Measurements from ENCODE around the gene GPX6. TPM values are rescaled to one million over a fixed set of nuclear protein-coding genes. Genes with fewer than 3 reads are reported as not detected.

The GPX6 gene, protein sequence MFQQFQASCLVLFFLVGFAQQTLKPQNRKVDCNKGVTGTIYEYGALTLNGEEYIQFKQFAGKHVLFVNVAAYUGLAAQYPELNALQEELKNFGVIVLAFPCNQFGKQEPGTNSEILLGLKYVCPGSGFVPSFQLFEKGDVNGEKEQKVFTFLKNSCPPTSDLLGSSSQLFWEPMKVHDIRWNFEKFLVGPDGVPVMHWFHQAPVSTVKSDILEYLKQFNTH
- not detected for polyA plus RNA-seq (2013)

DNA sequence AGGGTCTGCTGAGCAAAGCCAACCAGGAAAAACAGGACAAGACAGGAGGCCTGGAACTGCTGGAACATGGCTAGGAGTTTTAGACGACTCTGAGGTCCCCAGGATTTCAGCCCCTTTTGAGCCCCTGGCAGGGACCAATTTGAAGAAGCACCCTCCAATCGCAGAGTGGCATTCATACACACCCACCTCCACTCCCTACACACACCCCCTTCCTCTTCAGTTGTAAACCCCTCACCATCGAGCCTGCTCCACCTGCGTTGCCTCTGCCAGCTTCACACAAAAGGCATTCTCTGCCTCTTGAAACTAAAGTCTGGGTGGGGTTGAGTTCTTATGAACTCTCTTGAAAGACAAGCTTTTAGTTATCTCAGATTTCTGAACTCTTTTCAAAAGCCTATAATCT, at the start of gene GPX6:
Gene GPX6, minus strand, starts transcription at position 118 of the 400 bp plus-strand sequence. Its CDS starts 50 bp downstream, at position 68.
- no peak within 1 kb of the TSS for H3K27ac ChIP-seq (ENCODE audit: insufficient read depth in 1 of 2, low read depth in 1 of 2, low read length in 2 of 2, poor library complexity in 1 of 2, severe bottlenecking in 2 of 2)
- ChIA-PET CTCF (interaction anchor here (0.7 kb wide), 1 partner anchor 21 kb away, joined by 3 read pairs; no protein-coding TSS in a partner anchor), POLR2A (no interaction called here)

DNA sequence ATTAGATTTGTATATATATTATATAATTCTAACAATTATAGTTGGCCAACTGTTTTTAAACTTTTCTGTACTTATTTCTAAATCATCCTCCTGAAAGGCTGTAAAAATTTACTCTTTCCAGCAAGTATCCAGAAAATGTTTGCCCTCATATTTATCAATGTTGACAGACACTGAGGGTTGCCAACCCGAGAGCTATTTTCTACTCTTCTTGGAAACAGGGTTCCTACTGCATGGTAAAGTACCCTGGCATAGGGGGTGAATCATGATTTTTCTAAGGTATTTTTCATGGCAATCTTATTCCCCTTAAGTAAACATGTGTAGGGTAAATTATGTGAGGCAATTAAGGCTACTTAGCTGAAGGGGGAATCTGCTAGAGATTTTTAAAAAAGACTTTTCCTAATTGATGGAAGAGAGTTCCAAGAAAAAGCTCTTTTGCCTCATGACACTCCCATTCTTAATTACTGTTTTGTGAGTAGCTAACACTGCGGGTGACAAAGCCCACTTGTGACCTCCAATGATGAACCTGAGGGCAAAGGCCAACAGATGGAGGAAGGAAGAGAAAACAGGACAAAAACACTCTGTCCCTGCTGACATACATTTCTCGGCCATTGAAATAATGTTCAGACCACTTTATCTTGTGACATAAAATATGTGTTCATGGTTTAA, 48.0 kb upstream of the GPX6 start:
- Histone ChIP-seq H3K4me3 (ENCODE audit: control insufficient read depth in 1 of 7, extremely low read depth in 1 of 7, insufficient read depth in 4 of 7, low read depth in 2 of 7, low read length in 6 of 7) (no peak overlapping the region), H3K27ac (ENCODE audit: insufficient read depth in 1 of 2, low read depth in 1 of 2, low read length in 2 of 2, poor library complexity in 1 of 2, severe bottlenecking in 2 of 2) (no peak overlapping the region), H3K9me3 (ENCODE audit: control extremely low read depth in 1 of 5, control insufficient read depth in 4 of 5, insufficient read depth in 2 of 5, low read depth in 1 of 5, low read length in 4 of 5) (no peaks in the 10 kb centered on the region), H3K27me3 (replicated peaks in 2 of 5; ENCODE audit: control insufficient read depth in 4 of 5, insufficient read depth in 5 of 5, low read length in 4 of 5) (peaks cover 6 to 61% (median 20%) of the 10 kb centered on the region in 5 experiments), H3K36me3 (ENCODE audit: control insufficient read depth in 4 of 4, insufficient read depth in 4 of 4, low read length in 3 of 4) (no peaks in the 10 kb centered on the region), H3K4me1 (ENCODE audit: control extremely low read depth in 1 of 4, control insufficient read depth in 4 of 4, insufficient read depth in 4 of 4, low read length in 3 of 4) (no peaks in the 10 kb centered on the region)
- CTCF ChIA-PET: no interaction called here
- WGBS (ENCODE audit: insufficient coverage): no CpG with 5 or more reads among the region's 3 CpGs
- POLR2A ChIA-PET: no interaction called here
- DNase-seq: no peak

More for the DNA sequence above, at the start of gene GPX6:
- no peak for DNase-seq
- peaks cover 2 to 67% (median 17%) of the 10 kb centered on the region in 5 experiments for H3K27me3 ChIP-seq (replicated peaks in 2 of 5; ENCODE audit: control insufficient read depth in 4 of 5, insufficient read depth in 5 of 5, low read length in 4 of 5)
- WGBS (ENCODE audit: insufficient coverage): 93% methylated on average over 2 of the region's 4 CpGs
- no peaks in the 10 kb centered on the region for H3K36me3 ChIP-seq (ENCODE audit: control insufficient read depth in 4 of 4, insufficient read depth in 4 of 4, low read length in 3 of 4)
- no peak within 1 kb of the TSS for H3K4me3 ChIP-seq (ENCODE audit: control insufficient read depth in 1 of 7, extremely low read depth in 1 of 7, insufficient read depth in 4 of 7, low read depth in 2 of 7, low read length in 6 of 7)
- H3K9me3 ChIP-seq (ENCODE audit: control extremely low read depth in 1 of 5, control insufficient read depth in 4 of 5, insufficient read depth in 2 of 5, low read depth in 1 of 5, low read length in 4 of 5): no peaks in the 10 kb centered on the region
- H3K4me1 ChIP-seq (ENCODE audit: control extremely low read depth in 1 of 4, control insufficient read depth in 4 of 4, insufficient read depth in 4 of 4, low read length in 3 of 4): no peaks in the 10 kb centered on the region

DNA sequence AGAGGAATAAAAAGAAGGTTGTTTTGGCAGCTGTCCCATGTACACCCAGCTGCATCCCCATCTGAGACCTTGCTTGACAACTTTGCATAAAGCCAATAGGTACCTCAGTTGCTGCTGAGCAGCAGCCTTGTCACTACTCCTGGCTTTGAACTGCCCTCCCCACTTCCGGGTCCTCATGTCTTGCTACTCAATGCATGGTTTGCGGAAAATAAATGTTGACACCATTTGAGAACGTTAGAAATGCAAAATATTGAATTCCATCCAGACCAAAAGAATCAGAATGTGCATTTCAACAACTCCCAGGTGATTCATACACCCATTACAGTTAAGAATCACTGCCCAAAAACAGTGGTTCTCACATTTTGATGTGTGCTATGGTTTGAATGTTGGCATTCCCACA, 43.0 kb upstream of the GPX6 start:
- no peak overlapping the region for H3K27ac ChIP-seq (ENCODE audit: insufficient read depth in 1 of 2, low read depth in 1 of 2, low read length in 2 of 2, poor library complexity in 1 of 2, severe bottlenecking in 2 of 2)
- H3K9me3 ChIP-seq (ENCODE audit: control extremely low read depth in 1 of 5, control insufficient read depth in 4 of 5, insufficient read depth in 2 of 5, low read depth in 1 of 5, low read length in 4 of 5): no peaks in the 10 kb centered on the region
- ChIA-PET POLR2A (no interaction called here), CTCF (no interaction called here)
- WGBS (ENCODE audit: insufficient coverage): 100% methylated on average over 2 of the region's 3 CpGs
- peaks cover 0 to 3% (median 0%) of the 10 kb centered on the region in 4 experiments for H3K4me1 ChIP-seq (ENCODE audit: control extremely low read depth in 1 of 4, control insufficient read depth in 4 of 4, insufficient read depth in 4 of 4, low read length in 3 of 4)
- H3K27me3 ChIP-seq (replicated peaks in 2 of 5; ENCODE audit: control insufficient read depth in 4 of 5, insufficient read depth in 5 of 5, low read length in 4 of 5): peaks cover 4 to 73% (median 22%) of the 10 kb centered on the region in 5 experiments
- H3K4me3 ChIP-seq (ENCODE audit: control insufficient read depth in 1 of 7, extremely low read depth in 1 of 7, insufficient read depth in 4 of 7, low read depth in 2 of 7, low read length in 6 of 7): no peak overlapping the region
- no peak for DNase-seq
- no peaks in the 10 kb centered on the region for H3K36me3 ChIP-seq (ENCODE audit: control insufficient read depth in 4 of 4, insufficient read depth in 4 of 4, low read length in 3 of 4)

DNA sequence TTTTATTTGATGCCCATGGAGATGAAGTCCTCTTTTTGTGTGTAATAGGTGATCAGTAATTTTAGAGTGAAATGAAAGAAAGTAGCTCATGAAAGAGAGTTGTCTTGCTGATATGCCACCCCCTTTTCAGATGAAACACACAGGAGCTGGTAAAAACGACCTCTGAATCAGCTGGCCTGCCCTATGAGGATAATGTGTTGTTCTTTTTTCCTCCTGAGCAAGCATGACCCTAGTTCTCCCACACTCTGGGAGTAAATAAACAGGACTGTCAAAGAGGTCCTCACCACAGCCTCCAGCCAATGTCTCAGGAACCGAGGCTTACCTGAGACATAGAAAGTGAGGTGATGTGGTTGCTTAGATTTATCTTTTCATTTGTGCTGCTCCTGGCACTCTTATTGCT, 39.5 kb upstream of the GPX6 start:
- POLR2A ChIA-PET: no interaction called here
- Histone ChIP-seq H3K27ac (ENCODE audit: insufficient read depth in 1 of 2, low read depth in 1 of 2, low read length in 2 of 2, poor library complexity in 1 of 2, severe bottlenecking in 2 of 2) (no peak overlapping the region), H3K36me3 (ENCODE audit: control insufficient read depth in 4 of 4, insufficient read depth in 4 of 4, low read length in 3 of 4) (no peaks in the 10 kb centered on the region), H3K27me3 (replicated peaks in 2 of 5; ENCODE audit: control insufficient read depth in 4 of 5, insufficient read depth in 5 of 5, low read length in 4 of 5) (peaks cover 4 to 63% (median 22%) of the 10 kb centered on the region in 5 experiments), H3K9me3 (ENCODE audit: control extremely low read depth in 1 of 5, control insufficient read depth in 4 of 5, insufficient read depth in 2 of 5, low read depth in 1 of 5, low read length in 4 of 5) (no peaks in the 10 kb centered on the region), H3K4me1 (ENCODE audit: control extremely low read depth in 1 of 4, control insufficient read depth in 4 of 4, insufficient read depth in 4 of 4, low read length in 3 of 4) (peaks cover 0 to 3% (median 0%) of the 10 kb centered on the region in 4 experiments), H3K4me3 (ENCODE audit: control insufficient read depth in 1 of 7, extremely low read depth in 1 of 7, insufficient read depth in 4 of 7, low read depth in 2 of 7, low read length in 6 of 7) (no peak overlapping the region)
- no CpG with 5 or more reads among the region's 2 CpGs for WGBS (ENCODE audit: insufficient coverage)
- CTCF ChIA-PET: no interaction called here
- DNase-seq: no peak

DNA sequence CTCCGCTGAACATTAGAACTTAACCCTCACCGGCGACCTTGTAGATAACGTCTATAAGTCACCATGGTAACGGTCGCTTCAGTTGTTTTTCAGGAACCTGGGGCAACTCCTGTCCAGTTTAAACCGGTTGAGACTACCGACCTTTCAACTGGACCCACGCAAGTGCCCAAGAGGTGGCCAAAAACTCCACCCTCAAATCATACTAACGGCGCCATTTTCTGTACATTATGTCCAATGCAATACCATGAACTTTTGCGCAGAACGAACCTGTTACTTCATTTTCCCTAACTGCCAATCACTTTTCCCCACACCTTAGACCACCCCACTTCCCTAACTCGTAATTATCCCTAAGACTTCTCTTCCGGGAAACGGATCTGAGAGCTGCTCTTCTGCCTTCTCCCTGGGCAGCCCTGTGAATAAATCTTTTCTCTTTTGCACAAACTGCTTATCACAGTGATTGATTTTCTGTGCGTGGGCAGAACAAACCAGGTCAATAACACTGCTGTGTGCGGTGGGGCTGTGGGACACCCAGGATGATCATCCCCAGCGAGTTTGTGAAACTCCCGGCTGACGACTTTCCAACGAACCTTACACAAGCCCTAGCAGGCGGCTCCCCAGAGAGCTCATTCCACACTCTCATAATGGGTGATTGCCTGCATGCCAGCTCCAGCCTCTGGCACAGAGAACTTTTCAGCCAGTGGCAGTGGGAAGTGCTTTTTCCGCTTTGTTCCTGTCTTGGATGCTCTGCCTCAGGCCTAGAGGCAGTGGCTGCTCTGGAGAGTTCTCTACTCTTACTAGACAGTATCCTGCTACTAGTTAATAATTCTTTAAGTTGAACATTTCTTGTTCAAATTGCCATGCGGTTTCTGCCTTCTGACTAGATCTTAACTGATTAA, 38.6 kb upstream of the GPX6 start:
- ChIA-PET CTCF (interaction anchor here (1.1 to 2.4 kb wide), 2 partner anchors 12 to 28 kb away, joined by 3 to 9 read pairs; no protein-coding TSS in a partner anchor), POLR2A (interaction anchor here (0.6 kb wide), 2 partner anchors 9 to 249 kb away, joined by 3 read pairs; no protein-coding TSS in a partner anchor)
- 44% methylated on average over 21 of the region's 25 CpGs for WGBS (ENCODE audit: insufficient coverage)
- H3K4me3 ChIP-seq (ENCODE audit: control insufficient read depth in 1 of 7, extremely low read depth in 1 of 7, insufficient read depth in 4 of 7, low read depth in 2 of 7, low read length in 6 of 7): peak overlapping the region in 3 of 7 experiments; percentile 6 to 44 (median 16)
- no peaks in the 10 kb centered on the region for H3K36me3 ChIP-seq (ENCODE audit: control insufficient read depth in 4 of 4, insufficient read depth in 4 of 4, low read length in 3 of 4)
- H3K27ac ChIP-seq (ENCODE audit: insufficient read depth in 1 of 2, low read depth in 1 of 2, low read length in 2 of 2, poor library complexity in 1 of 2, severe bottlenecking in 2 of 2): peak overlapping the region in 1 of 2 experiments; percentile 70
- peaks cover 0 to 3% (median 0%) of the 10 kb centered on the region in 4 experiments for H3K4me1 ChIP-seq (ENCODE audit: control extremely low read depth in 1 of 4, control insufficient read depth in 4 of 4, insufficient read depth in 4 of 4, low read length in 3 of 4)
- no peaks in the 10 kb centered on the region for H3K9me3 ChIP-seq (ENCODE audit: control extremely low read depth in 1 of 5, control insufficient read depth in 4 of 5, insufficient read depth in 2 of 5, low read depth in 1 of 5, low read length in 4 of 5)
- H3K27me3 ChIP-seq (replicated peaks in 2 of 5; ENCODE audit: control insufficient read depth in 4 of 5, insufficient read depth in 5 of 5, low read length in 4 of 5): peaks cover 6 to 55% (median 19%) of the 10 kb centered on the region in 5 experiments
- peak in 1 of 3 donors; percentile 27 for DNase-seq

DNA sequence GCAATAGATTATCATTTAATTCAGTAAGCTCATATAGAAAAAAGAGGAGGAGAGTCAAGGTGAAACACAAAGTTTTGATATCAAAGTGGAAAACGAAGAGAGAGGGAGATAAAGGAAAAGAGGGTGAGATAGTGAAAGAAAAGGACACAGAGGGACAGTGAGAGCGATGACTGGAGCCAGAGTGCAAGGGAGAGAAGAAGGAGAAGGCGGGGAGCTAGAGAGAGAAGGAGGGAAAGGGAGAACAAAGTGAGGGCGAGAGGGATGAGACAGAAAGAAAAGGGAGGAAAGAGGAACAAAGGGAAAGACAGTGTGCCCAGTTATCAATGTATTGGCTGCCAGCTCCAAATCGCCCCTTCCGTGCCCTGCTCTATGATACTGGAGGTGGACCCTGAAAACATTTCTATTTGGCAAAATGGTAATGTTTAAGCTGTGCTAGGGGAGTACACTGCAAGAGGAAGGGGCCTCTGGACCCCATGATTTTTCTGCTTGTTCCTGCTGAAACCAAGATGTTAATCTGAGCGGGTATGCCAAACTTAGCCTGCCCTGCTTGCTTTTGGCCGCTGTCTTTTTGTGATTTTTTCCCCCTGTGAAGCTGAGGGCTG, 37.9 kb upstream of the GPX6 start:
- peak in 1 of 3 donors; percentile 9 for DNase-seq
- Histone ChIP-seq H3K36me3 (ENCODE audit: control insufficient read depth in 4 of 4, insufficient read depth in 4 of 4, low read length in 3 of 4) (no peaks in the 10 kb centered on the region), H3K4me1 (ENCODE audit: control extremely low read depth in 1 of 4, control insufficient read depth in 4 of 4, insufficient read depth in 4 of 4, low read length in 3 of 4) (peaks cover 0 to 3% (median 0%) of the 10 kb centered on the region in 4 experiments), H3K4me3 (ENCODE audit: control insufficient read depth in 1 of 7, extremely low read depth in 1 of 7, insufficient read depth in 4 of 7, low read depth in 2 of 7, low read length in 6 of 7) (peak overlapping the region in 3 of 7 experiments; percentile 6 to 44 (median 16)), H3K27me3 (replicated peaks in 2 of 5; ENCODE audit: control insufficient read depth in 4 of 5, insufficient read depth in 5 of 5, low read length in 4 of 5) (peaks cover 5 to 48% (median 12%) of the 10 kb centered on the region in 5 experiments), H3K27ac (ENCODE audit: insufficient read depth in 1 of 2, low read depth in 1 of 2, low read length in 2 of 2, poor library complexity in 1 of 2, severe bottlenecking in 2 of 2) (peak overlapping the region in 1 of 2 experiments; percentile 70), H3K9me3 (ENCODE audit: control extremely low read depth in 1 of 5, control insufficient read depth in 4 of 5, insufficient read depth in 2 of 5, low read depth in 1 of 5, low read length in 4 of 5) (no peaks in the 10 kb centered on the region)
- WGBS (ENCODE audit: insufficient coverage): 70% methylated on average over 8 of the region's 8 CpGs
- CTCF ChIA-PET: interaction anchor here (1.1 to 2.4 kb wide), 3 partner anchors 11 to 29 kb away, joined by 3 to 9 read pairs (median 4); no protein-coding TSS in a partner anchor
- POLR2A ChIA-PET: interaction anchor here (0.6 kb wide), 1 partner anchor 9 kb away, joined by 3 read pairs; no protein-coding TSS in a partner anchor
